Neural cell (in vitro differentiated cells): ENCODE data around the gene CDC25A. TPM values are rescaled to one million over a fixed set of nuclear protein-coding genes. Genes with fewer than 3 reads are reported as not detected.

ENCODE experiments used
- H2AFZ ChIP-seq: fragments of 200-600, 300-800 bp; sonication (generic), shearing (Covaris generic); 2 replicates; pipeline ENCODE4 v1.6.0; 2014; ENCODE audit warnings: low read depth, mild to moderate bottlenecking, antibody characterized with exemption, low read length, moderate library complexity
- H3F3A ChIP-seq: fragments of 200-600 bp; shearing (Covaris generic); 2 replicates; pipeline ENCODE4 v1.6.1; 2016; ENCODE audit warnings: mild to moderate bottlenecking, moderate library complexity, mixed read lengths, antibody characterized with exemption, low read length; ENCODE audit not compliant: insufficient read depth, poor library complexity, severe bottlenecking
- H3K27ac ChIP-seq: fragments of 200-600, 300-800 bp; sonication (generic), shearing (Covaris generic); 2 replicates; pipeline ENCODE4 v1.5.1; 2014; ENCODE audit warnings: mild to moderate bottlenecking, low read length, moderate library complexity
- H3K27me3 ChIP-seq: fragments of 300-800, 200-600 bp; sonication (generic), shearing (Covaris generic); 2 replicates; pipeline ENCODE4 v1.6.0; 2014; ENCODE audit warnings: mild to moderate bottlenecking, low read depth, low read length, moderate library complexity; ENCODE audit not compliant: insufficient read depth
- H3K36me3 ChIP-seq: fragments of 300-800, 200-600 bp; sonication (generic), shearing (Covaris generic); 2 replicates; pipeline ENCODE4 v1.5.1; 2014; ENCODE audit warnings: mild to moderate bottlenecking, antibody characterized with exemption, low read length, moderate library complexity; ENCODE audit not compliant: insufficient read depth
- H3K4me2 ChIP-seq: fragments of 300-800, 200-600 bp; sonication (generic), shearing (Covaris generic); 2 replicates; pipeline ENCODE4 v1.6.0; 2014; ENCODE audit warnings: mild to moderate bottlenecking, low read length
- H3K4me3 ChIP-seq: fragments of 300-800, 200-600 bp; sonication (generic), shearing (Covaris generic); 2 replicates; pipeline ENCODE4 v1.5.1; 2014; ENCODE audit warnings: mild to moderate bottlenecking, low read length, moderate library complexity
- H3K79me2 ChIP-seq: fragments of 200-600 bp; shearing (Covaris generic); replicated peaks from 2 replicates; pipeline ENCODE4 v1.6.0; 2014; ENCODE audit warnings: mild to moderate bottlenecking, low read length, moderate library complexity; ENCODE audit not compliant: insufficient read depth
- H3K9ac ChIP-seq: fragments of 300-800, 200-600 bp; sonication (generic), shearing (Covaris generic); 2 replicates; pipeline ENCODE4 v1.6.1; 2016; ENCODE audit warnings: mild to moderate bottlenecking, low read length, mixed read lengths
- H3K9me2 ChIP-seq: fragments of 200-600 bp; shearing (Covaris generic); 2 replicates; pipeline ENCODE4 v1.6.1; 2016; ENCODE audit warnings: mild to moderate bottlenecking, low read length, mixed read lengths; ENCODE audit not compliant: insufficient read depth
- H3K9me3 ChIP-seq: fragments of 200-600, 300-800 bp; sonication (generic), shearing (Covaris generic); 2 replicates; pipeline ENCODE4 v1.6.1; 2016; ENCODE audit warnings: mild to moderate bottlenecking, mixed run types, low read length, moderate library complexity, mixed read lengths
- H4K20me1 ChIP-seq: fragments of 200-600 bp; shearing (Covaris generic); 2 replicates; pipeline ENCODE4 v1.6.1; 2016; ENCODE audit warnings: mild to moderate bottlenecking, mixed run types; ENCODE audit not compliant: insufficient read depth
- EP300 ChIP-seq: fragments of 450-650 bp; conservative IDR thresholded peaks from 2 replicates; pipeline ENCODE4 v1.6.1; 2014; ENCODE audit warnings: antibody characterized with exemption, mild to moderate bottlenecking, moderate library complexity; ENCODE audit not compliant: poor library complexity, severe bottlenecking
- EZH2 ChIP-seq: fragments of 200-600, 300-800 bp; shearing (Covaris generic), sonication (generic); IDR thresholded peaks from 2 replicates; pipeline ENCODE4 v1.6.1; 2014; ENCODE audit warnings: antibody characterized with exemption, low read length, borderline replicate concordance, mild to moderate bottlenecking; ENCODE audit not compliant: insufficient read depth, poor library complexity, severe bottlenecking
- MXI1 ChIP-seq: fragments of 450-650 bp; conservative IDR thresholded peaks from 2 replicates; pipeline ENCODE4 v1.6.1; 2014; ENCODE audit warnings: antibody characterized with exemption, mild to moderate bottlenecking; ENCODE audit not compliant: poor library complexity, severe bottlenecking
- POLR2AphosphoS5 ChIP-seq: IDR thresholded peaks from 2 replicates; pipeline ENCODE4 v1.6.1; 2012
- RAD21 ChIP-seq: fragments of 450-650 bp; conservative IDR thresholded peaks from 2 replicates; pipeline ENCODE4 v1.6.1; 2014; ENCODE audit warnings: antibody characterized with exemption, mild to moderate bottlenecking, moderate library complexity
- REST ChIP-seq: IDR thresholded peaks from 2 replicates; pipeline ENCODE4 v1.6.1; 2012; ENCODE audit warnings: borderline replicate concordance
- SMC3 ChIP-seq: fragments of 450-650 bp; conservative IDR thresholded peaks from 2 replicates; pipeline ENCODE4 v1.6.1; 2014; ENCODE audit warnings: antibody characterized with exemption, mild to moderate bottlenecking, moderate library complexity; ENCODE audit not compliant: poor library complexity
- TAF1 ChIP-seq: IDR thresholded peaks from 2 replicates; pipeline ENCODE4 v1.6.1; 2012; ENCODE audit warnings: low read depth
- polyA plus RNA-seq: library from polyadenylated mRNA; depleted of rRNA; stranded (reverse); fragments of >200 nt; gene quantifications from 2 replicates; pipeline ENCODE4 v1.2.3, GENCODE V29; 2014
- TF ChIP-seq, protein P1 (sequence below): fragments of 450-650 bp; IDR thresholded peaks from 2 replicates; pipeline ENCODE4 v1.5.1; 2014; ENCODE audit warnings: antibody characterized with exemption, mild to moderate bottlenecking, moderate library complexity; ENCODE audit not compliant: poor library complexity, severe bottlenecking

CDC25A gene
- polyA plus RNA-seq, 1 donor from 2014 or later: 12.3 TPM

DNA sequence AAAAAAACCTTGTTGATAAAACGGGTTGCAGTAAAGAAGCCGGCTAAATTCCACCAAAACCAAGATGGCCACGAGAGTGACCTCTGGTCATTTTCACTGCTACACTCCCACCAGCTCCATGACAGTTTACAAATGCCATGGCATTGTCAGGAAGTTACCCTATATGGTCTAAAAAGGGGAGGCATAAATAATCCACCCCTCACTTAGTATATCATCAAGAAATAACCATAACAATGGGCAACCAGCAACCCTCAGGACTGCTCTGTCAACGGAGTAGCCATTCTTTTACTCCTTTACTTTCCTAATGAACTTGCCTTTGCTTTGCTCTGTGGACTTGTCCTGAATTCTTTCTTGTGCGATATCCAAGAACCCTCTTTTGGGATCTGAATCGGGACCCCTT lies 14.4 kb upstream of the CDC25A start:
- H3K27me3 ChIP-seq: no peaks in the 10 kb centered on the region
- no peak overlapping the region for H3K4me2 ChIP-seq
- H3F3A ChIP-seq: no peaks in the 10 kb centered on the region
- no peaks in the 10 kb centered on the region for H3K9me3 ChIP-seq
- no peak overlapping the region for H3K4me3 ChIP-seq
- no peak overlapping the region for H3K9ac ChIP-seq
- no peaks in the 10 kb centered on the region for H3K36me3 ChIP-seq
- H2AFZ ChIP-seq: no peak overlapping the region
- TF ChIP-seq EZH2 (no peak), RAD21 (no peak), POLR2AphosphoS5 (no peak), EP300 (no peak), MXI1 (no peak), SMC3 (no peak), REST (no peak), TAF1 (no peak)
- TF ChIP-seq, protein P1, sequence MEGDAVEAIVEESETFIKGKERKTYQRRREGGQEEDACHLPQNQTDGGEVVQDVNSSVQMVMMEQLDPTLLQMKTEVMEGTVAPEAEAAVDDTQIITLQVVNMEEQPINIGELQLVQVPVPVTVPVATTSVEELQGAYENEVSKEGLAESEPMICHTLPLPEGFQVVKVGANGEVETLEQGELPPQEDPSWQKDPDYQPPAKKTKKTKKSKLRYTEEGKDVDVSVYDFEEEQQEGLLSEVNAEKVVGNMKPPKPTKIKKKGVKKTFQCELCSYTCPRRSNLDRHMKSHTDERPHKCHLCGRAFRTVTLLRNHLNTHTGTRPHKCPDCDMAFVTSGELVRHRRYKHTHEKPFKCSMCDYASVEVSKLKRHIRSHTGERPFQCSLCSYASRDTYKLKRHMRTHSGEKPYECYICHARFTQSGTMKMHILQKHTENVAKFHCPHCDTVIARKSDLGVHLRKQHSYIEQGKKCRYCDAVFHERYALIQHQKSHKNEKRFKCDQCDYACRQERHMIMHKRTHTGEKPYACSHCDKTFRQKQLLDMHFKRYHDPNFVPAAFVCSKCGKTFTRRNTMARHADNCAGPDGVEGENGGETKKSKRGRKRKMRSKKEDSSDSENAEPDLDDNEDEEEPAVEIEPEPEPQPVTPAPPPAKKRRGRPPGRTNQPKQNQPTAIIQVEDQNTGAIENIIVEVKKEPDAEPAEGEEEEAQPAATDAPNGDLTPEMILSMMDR: no peak
- no peaks in the 10 kb centered on the region for H3K79me2 ChIP-seq
- no peaks in the 10 kb centered on the region for H3K9me2 ChIP-seq
- H3K27ac ChIP-seq: no peak overlapping the region
- H4K20me1 ChIP-seq: no peaks in the 10 kb centered on the region

- Histone ChIP-seq H2AFZ (no peak overlapping the region), H3K4me3 (no peak overlapping the region), H3K4me2 (no peak overlapping the region), H3F3A (no peaks in the 10 kb centered on the region), H3K9ac (no peak overlapping the region), H4K20me1 (no peaks in the 10 kb centered on the region), H3K9me2 (no peaks in the 10 kb centered on the region), H3K79me2 (no peaks in the 10 kb centered on the region), H3K36me3 (no peaks in the 10 kb centered on the region), H3K27me3 (no peaks in the 10 kb centered on the region), H3K9me3 (no peaks in the 10 kb centered on the region), H3K27ac (no peak overlapping the region)
- TF ChIP-seq EZH2 (no peak), TAF1 (no peak)
These were observed 10.9 kb upstream of the CDC25A start for GRCh38 chr3:48199117-48199516.

- H3F3A ChIP-seq: no peaks in the 10 kb centered on the region
- no peak overlapping the region for H2AFZ ChIP-seq
- TF ChIP-seq POLR2AphosphoS5 (no peak), RAD21 (no peak), EP300 (no peak), TAF1 (no peak), SMC3 (no peak), MXI1 (no peak), EZH2 (no peak), REST (no peak)
- TF ChIP-seq, protein P1: no peak
- H3K4me3 ChIP-seq: no peak overlapping the region
- H3K79me2 ChIP-seq: no peaks in the 10 kb centered on the region
- H3K27ac ChIP-seq: no peak overlapping the region
- H3K9me3 ChIP-seq: no peaks in the 10 kb centered on the region
- no peaks in the 10 kb centered on the region for H3K36me3 ChIP-seq
- no peaks in the 10 kb centered on the region for H4K20me1 ChIP-seq
- H3K27me3 ChIP-seq: no peaks in the 10 kb centered on the region
- H3K4me2 ChIP-seq: no peak overlapping the region
- no peaks in the 10 kb centered on the region for H3K9me2 ChIP-seq
- H3K9ac ChIP-seq: no peak overlapping the region
These were observed 8.4 kb upstream of the CDC25A start for GRCh38 chr3:48196611-48197010.
